Neuronal stem cell (in vitro differentiated cells): ENCODE data around the gene HOXC9.

ENCODE experiments used
- DNase-seq: peaks from one replicate; pipeline ENCODE4 v3.0.0-alpha.2; 2013; ENCODE audit warnings: low spot score
- H2AFZ ChIP-seq: one replicate; pipeline ENCODE4 v1.6.1; 2013; ENCODE audit warnings: mild to moderate bottlenecking, low read length, inconsistent platforms
- H2AK5ac ChIP-seq: 2 replicates; pipeline ENCODE4 v1.6.1; 2013; ENCODE audit warnings: low read depth, mild to moderate bottlenecking, inconsistent platforms, low read length, moderate library complexity, mixed read lengths
- H2BK120ac ChIP-seq: 2 replicates; pipeline ENCODE4 v1.6.1; 2013; ENCODE audit warnings: low read depth, mild to moderate bottlenecking, inconsistent platforms, low read length, moderate library complexity, mixed read lengths
- H2BK12ac ChIP-seq: one replicate; pipeline ENCODE4 v1.6.1; 2013; ENCODE audit warnings: low read length, inconsistent platforms
- H2BK15ac ChIP-seq: 2 replicates; pipeline ENCODE4 v1.6.1; 2013; ENCODE audit warnings: mild to moderate bottlenecking, low read length, inconsistent platforms, mixed read lengths
- H2BK5ac ChIP-seq: one replicate; pipeline ENCODE4 v1.6.1; 2013; ENCODE audit warnings: inconsistent platforms, mild to moderate bottlenecking, low read length, moderate library complexity
- H3K14ac ChIP-seq: one replicate; pipeline ENCODE4 v1.6.1; 2013; ENCODE audit warnings: low read length, inconsistent platforms
- H3K18ac ChIP-seq: 2 replicates; pipeline ENCODE4 v1.6.1; 2013; ENCODE audit warnings: low read length, inconsistent platforms
- H3K23ac ChIP-seq: 2 replicates; pipeline ENCODE4 v1.6.1; 2013; ENCODE audit warnings: low read depth, mild to moderate bottlenecking, mixed read lengths, low read length, inconsistent platforms; ENCODE audit not compliant: poor library complexity
- H3K27ac ChIP-seq: replicated peaks from 3 replicates; pipeline ENCODE4 v1.5.1; 2013; ENCODE audit warnings: low read length, inconsistent platforms
- H3K27me3 ChIP-seq, 3 experiments: 2 replicates each; pipeline ENCODE4 v1.6.1; 2013; ENCODE audit warnings: low read length in 3 of 3, mild to moderate bottlenecking in 2 of 3, inconsistent platforms in 1 of 3, low read depth in 1 of 3, mixed read lengths in 1 of 3, moderate library complexity in 1 of 3; ENCODE audit not compliant: control insufficient read depth in 3 of 3, insufficient read depth in 3 of 3
- H3K36me3 ChIP-seq, 2 donors: replicated peaks in 1 of 2; 2 replicates each; pipeline ENCODE4 v1.6.1; 2013; ENCODE audit warnings: low read length in 2 of 2; ENCODE audit not compliant: control insufficient read depth in 2 of 2, insufficient read depth in 2 of 2
- H3K4ac ChIP-seq: 2 replicates; pipeline ENCODE4 v1.6.1; 2013; ENCODE audit warnings: inconsistent platforms, mild to moderate bottlenecking, low read length, moderate library complexity
- H3K4me1 ChIP-seq, 2 donors: 1 replicate in 1 of 2; 2 replicates in 1 of 2; pipeline ENCODE4 v1.6.1; 2013; ENCODE audit warnings: low read length in 2 of 2, low read depth in 1 of 2; ENCODE audit not compliant: control insufficient read depth in 2 of 2, insufficient read depth in 1 of 2
- H3K4me2 ChIP-seq: one replicate; pipeline ENCODE4 v1.6.1; 2013; ENCODE audit warnings: mild to moderate bottlenecking, low read length, inconsistent platforms; ENCODE audit not compliant: insufficient read depth, poor library complexity, severe bottlenecking
- H3K4me3 ChIP-seq, 2 donors: 2 replicates each; pipeline ENCODE4 v1.5.1; 2013; ENCODE audit warnings: low read length in 2 of 2, mild to moderate bottlenecking in 2 of 2, inconsistent platforms in 1 of 2, moderate library complexity in 1 of 2
- H3K79me1 ChIP-seq: one replicate; pipeline ENCODE4 v1.6.1; 2013; ENCODE audit warnings: low read depth, mild to moderate bottlenecking, inconsistent platforms, low read length, moderate library complexity
- H3K9ac ChIP-seq: one replicate; pipeline ENCODE4 v1.6.1; 2013; ENCODE audit warnings: mild to moderate bottlenecking, low read depth, low read length, inconsistent platforms; ENCODE audit not compliant: poor library complexity
- H3K9me3 ChIP-seq, 2 donors: replicated peaks in 1 of 2; 2 replicates each; pipeline versions ENCODE3 to v1.6.1; 2013; ENCODE audit warnings: low read length in 2 of 2, mild to moderate bottlenecking in 2 of 2, inconsistent platforms in 1 of 2, low read depth in 1 of 2, mixed read lengths in 1 of 2, moderate library complexity in 1 of 2; ENCODE audit not compliant: control insufficient read depth in 2 of 2, insufficient read depth in 1 of 2
- H4K8ac ChIP-seq: one replicate; pipeline ENCODE4 v1.6.1; 2013; ENCODE audit warnings: low read depth, mild to moderate bottlenecking, inconsistent platforms, low read length, moderate library complexity
- H4K91ac ChIP-seq: one replicate; pipeline ENCODE4 v1.6.1; 2013; ENCODE audit warnings: low read length, low read depth, mild to moderate bottlenecking, inconsistent platforms; ENCODE audit not compliant: poor library complexity
- WGBS, 2 donors: extraction: QIAGEN DNeasy Blood & Tissue Kit; methylation state at CpG; one replicate each; pipeline ENCODE4 v1.1.7; 2013; ENCODE audit warnings: missing lambda C conversion rate in 2 of 2, mixed read lengths in 1 of 2; ENCODE audit not compliant: insufficient read length in 2 of 2, insufficient replicate concordance in 1 of 2; ENCODE audit errors: extremely low coverage in 2 of 2; 5-methylcytosine and 5-hydroxymethylcytosine counted together

Gene HOXC9

DNA sequence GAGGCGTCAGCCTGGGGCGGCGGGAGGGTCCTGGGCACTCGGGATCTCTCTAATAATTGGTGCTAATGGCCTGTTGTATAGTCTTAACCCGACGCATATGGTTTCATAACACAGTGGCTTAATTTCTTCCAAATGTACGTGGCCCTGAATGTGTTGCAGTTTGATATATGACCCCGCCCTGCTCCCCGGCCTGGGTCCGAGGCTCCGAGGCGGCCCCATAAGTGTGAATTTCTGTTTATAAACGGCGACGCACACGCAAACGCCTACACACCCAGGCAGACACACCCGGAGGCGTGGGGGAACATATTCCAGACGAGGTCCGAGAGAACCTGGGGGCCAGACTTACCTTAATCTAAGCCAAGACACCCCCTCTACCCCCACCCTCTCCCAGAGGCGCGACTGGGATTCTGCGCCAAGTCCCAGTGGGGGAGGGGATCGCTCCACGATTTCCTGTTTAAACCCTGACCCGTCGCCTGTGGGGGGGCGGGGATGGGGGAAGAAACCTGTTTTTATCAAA, 18.6 kb downstream of the HOXC9 start:
- Histone ChIP-seq H2BK15ac (no peak overlapping the region), H3K27ac (no peak overlapping the region), H3K23ac (no peak overlapping the region)

DNA sequence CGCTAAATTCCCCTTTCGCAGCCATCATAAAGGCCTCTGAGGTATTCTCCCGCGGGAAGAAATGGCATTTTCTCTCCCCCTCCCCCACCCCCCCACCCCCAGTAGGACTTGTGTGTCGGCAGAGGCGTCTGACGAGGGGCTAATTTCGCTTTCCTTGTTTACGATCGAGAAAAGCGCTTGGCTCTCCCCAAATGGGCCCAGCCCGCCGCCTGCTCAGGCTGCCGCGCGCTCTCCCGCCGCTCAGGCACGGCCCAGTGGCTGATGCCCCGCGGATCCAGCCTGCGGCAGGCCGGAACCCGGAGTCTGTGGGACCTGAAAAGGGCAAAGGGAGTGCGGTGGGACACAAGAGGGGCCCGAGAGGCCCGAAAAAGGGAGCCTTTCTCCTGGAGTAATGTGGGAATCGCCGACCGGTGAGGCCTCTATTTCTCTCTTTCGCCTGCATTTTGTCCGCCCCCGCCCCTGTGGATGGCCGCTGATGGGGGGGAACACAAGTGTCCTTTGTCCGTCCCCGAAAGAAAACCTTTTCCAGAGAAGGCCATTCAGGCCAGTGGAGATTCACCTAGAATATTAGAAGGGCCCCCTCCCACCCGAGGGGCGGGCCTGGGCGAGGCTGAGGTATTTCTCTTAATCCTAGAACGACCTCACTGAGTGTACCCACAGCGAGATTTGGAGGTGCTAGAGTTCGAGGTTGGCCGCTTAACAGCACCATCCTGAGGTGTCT, 19.3 kb downstream of the HOXC9 start:
- Histone ChIP-seq H4K91ac (no peak overlapping the region), H3K9me3 (peaks cover 0 to 6% of the 10 kb centered on the region in 2 donors), H3K79me1 (no peaks in the 10 kb centered on the region), H3K23ac (no peak overlapping the region), H2BK15ac (no peak overlapping the region), H3K18ac (peak overlapping the region; percentile 45), H3K36me3 (no peaks in the 10 kb centered on the region), H2BK12ac (no peak overlapping the region), H3K27me3 (peaks cover 64 to 98% (median 98%) of the 10 kb centered on the region in 3 experiments), H2BK120ac (no peak overlapping the region), H2AK5ac (no peak overlapping the region), H2AFZ (peak overlapping the region; percentile 85), H3K9ac (no peak overlapping the region), H3K4me1 (peaks cover 0 to 6% of the 10 kb centered on the region in 2 donors), H2BK5ac (no peak overlapping the region), H3K4me3 (no peak overlapping the region), H3K4ac (no peak overlapping the region), H3K27ac (no peak overlapping the region), H3K14ac (no peak overlapping the region), H4K8ac (no peak overlapping the region), H3K4me2 (no peak overlapping the region)
- DNase-seq = no peak
- no CpG with 5 or more reads among the region's 43 CpGs for WGBS, 2 donors

More for the DNA sequence above, 18.6 kb downstream of the HOXC9 start:
- peak overlapping the region; percentile 96 for H2AFZ ChIP-seq
- H3K4me2 ChIP-seq = peak overlapping the region; percentile 32
- H3K4ac ChIP-seq = no peak overlapping the region
- no peak overlapping the region for H2BK5ac ChIP-seq
- H2BK12ac ChIP-seq = no peak overlapping the region
- H3K27me3 ChIP-seq = peaks cover 63 to 98% (median 98%) of the 10 kb centered on the region in 3 experiments
- H4K8ac ChIP-seq = no peak overlapping the region
- no peaks in the 10 kb centered on the region for H3K79me1 ChIP-seq
- H3K4me3 ChIP-seq = peak overlapping the region in 1 of 2 donors; percentile 48
- H4K91ac ChIP-seq = no peak overlapping the region
- no peak overlapping the region for H3K9ac ChIP-seq
- H3K4me1 ChIP-seq = peaks cover 0 to 6% of the 10 kb centered on the region in 2 donors
- no peaks in the 10 kb centered on the region for H3K36me3 ChIP-seq
- WGBS, 2 donors = no CpG with 5 or more reads among the region's 29 CpGs
- H2AK5ac ChIP-seq = peak overlapping the region; percentile 34
- no peak overlapping the region for H2BK120ac ChIP-seq
- peaks cover 0 to 5% of the 10 kb centered on the region in 2 donors for H3K9me3 ChIP-seq
- no peak overlapping the region for H3K18ac ChIP-seq
- no peak for DNase-seq
- H3K14ac ChIP-seq = no peak overlapping the region

DNA sequence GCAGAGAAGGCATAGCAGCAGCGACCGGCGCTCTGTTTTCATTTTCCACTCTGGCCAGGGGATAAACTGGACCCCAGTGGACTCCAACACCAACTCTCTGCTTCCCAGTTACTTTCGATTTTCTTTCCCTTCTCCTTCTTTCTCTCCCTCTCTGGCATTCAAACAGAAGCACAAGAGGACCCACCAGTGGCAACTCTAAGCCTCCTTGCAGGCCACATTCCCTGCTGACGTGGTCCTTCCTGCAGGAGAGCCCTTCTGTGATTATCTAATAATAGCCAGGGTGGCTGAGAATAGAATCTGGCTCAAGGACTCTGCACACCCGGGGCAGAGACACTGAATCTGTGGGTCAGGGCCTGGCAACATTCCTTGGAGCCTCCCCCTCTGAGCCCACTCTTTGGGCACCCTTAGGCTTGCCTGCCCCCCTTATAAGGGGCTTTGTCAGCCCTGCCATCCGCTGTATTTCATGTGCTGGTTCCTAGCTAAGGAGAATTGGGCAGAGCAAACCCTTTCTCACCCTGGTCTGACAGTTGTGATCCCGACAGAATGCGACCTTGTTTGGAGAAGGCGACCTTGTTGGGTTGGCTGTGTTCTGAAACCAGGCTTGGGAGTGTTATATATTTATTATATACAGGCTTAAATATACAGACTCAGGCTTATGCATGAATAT, 20.1 kb downstream of the HOXC9 start:
- Histone ChIP-seq H2BK12ac (no peak overlapping the region), H2BK120ac (no peak overlapping the region), H4K91ac (no peak overlapping the region), H3K27me3 (peaks cover 68 to 98% (median 98%) of the 10 kb centered on the region in 3 experiments), H2AK5ac (no peak overlapping the region), H3K9ac (no peak overlapping the region), H4K8ac (no peak overlapping the region), H3K18ac (no peak overlapping the region), H3K4me3 (no peak overlapping the region), H2BK15ac (no peak overlapping the region), H3K4me2 (no peak overlapping the region), H3K4me1 (peaks cover 0 to 6% of the 10 kb centered on the region in 2 donors), H2AFZ (peak overlapping the region; percentile 29), H3K4ac (peak overlapping the region; percentile 41), H3K23ac (peak overlapping the region; percentile 53), H3K79me1 (no peaks in the 10 kb centered on the region), H3K36me3 (no peaks in the 10 kb centered on the region), H3K27ac (no peak overlapping the region), H3K14ac (no peak overlapping the region), H2BK5ac (no peak overlapping the region), H3K9me3 (peaks cover 0 to 7% of the 10 kb centered on the region in 2 donors)
- no CpG with 5 or more reads among the region's 10 CpGs for WGBS, 2 donors
- DNase-seq = no peak
